Measurements from ENCODE around the gene CCDC85B.

- TF ChIP-seq CTCF (IDR thresholded peaks at IDR 0.05) (no peak), POLR2A (IDR thresholded peaks at IDR 0.05) (no peak), POLR2AphosphoS5 (IDR thresholded peaks at IDR 0.05) (no peak), EP300 (IDR thresholded peaks at IDR 0.05; ENCODE audit: low read depth) (no peak)
Measured at GRCh38 chr11:65898656-65899355, 8.3 kb downstream of the CCDC85B start.
